ES-I3 (cell line): ENCODE results near the gene STAC2.

Source experiments
- H3K36me3 ChIP-seq: 2 replicates; pipeline ENCODE4 v1.6.1; 2013; ENCODE audit warnings: mild to moderate bottlenecking, low read length, control low read depth, moderate library complexity; ENCODE audit not compliant: insufficient read depth
- H3K4me1 ChIP-seq: 2 replicates; pipeline ENCODE4 v1.6.1; 2013; ENCODE audit warnings: mild to moderate bottlenecking, control low read depth, low read length; ENCODE audit not compliant: insufficient read depth
- H3K9ac ChIP-seq: 2 replicates; pipeline ENCODE4 v1.6.1; 2013; ENCODE audit warnings: low read depth, mild to moderate bottlenecking, low read length, moderate library complexity
- H3K9me3 ChIP-seq: 2 replicates; pipeline ENCODE4 v1.6.1; 2013; ENCODE audit warnings: mild to moderate bottlenecking, low read length, moderate library complexity; ENCODE audit not compliant: control insufficient read depth, insufficient read depth

The STAC2 gene

DNA sequence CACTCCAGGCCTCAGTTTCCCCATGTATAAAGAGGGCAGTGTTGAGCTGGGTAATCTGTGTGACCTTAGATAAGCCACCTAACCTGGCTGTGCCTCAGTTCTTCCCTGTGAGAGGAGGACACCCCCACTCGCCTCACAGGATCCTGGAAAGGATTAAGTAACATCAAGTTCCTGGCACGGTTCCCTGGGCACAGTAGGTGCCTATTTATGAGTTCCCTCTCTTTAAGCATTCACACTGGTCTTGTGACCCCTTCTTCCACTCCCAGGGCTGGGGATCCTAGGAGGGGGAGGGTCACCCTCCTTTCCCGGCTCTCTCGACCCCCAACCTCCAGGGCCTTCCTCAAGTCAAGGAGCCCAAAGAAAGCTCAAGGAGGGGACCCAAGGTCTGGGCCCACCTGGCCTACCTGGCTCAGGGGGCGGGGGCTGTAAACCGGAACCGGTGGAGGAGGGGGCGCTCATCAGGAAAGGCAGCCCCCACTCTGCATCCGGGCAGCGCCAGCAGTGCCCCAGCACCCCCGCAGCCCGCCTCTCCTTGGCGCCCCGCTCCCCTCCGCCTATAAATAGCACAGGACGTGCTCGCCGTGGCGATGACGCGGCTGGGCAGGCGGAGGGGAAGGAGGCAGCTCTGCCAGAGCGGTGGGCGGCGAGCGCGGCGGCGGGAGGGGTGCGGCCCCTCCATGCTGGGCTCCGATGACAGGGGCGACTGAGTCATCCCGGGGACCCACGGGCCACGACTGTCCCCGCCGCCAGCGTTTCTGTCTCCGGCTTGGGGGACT lies 16.2 kb downstream of the STAC2 start:
- no peaks in the 10 kb centered on the region for H3K36me3 ChIP-seq
- H3K9me3 ChIP-seq = no peaks in the 10 kb centered on the region
- H3K9ac ChIP-seq = peak overlapping the region; percentile 37
- H3K4me1 ChIP-seq = peaks cover 23% of the 10 kb centered on the region

DNA sequence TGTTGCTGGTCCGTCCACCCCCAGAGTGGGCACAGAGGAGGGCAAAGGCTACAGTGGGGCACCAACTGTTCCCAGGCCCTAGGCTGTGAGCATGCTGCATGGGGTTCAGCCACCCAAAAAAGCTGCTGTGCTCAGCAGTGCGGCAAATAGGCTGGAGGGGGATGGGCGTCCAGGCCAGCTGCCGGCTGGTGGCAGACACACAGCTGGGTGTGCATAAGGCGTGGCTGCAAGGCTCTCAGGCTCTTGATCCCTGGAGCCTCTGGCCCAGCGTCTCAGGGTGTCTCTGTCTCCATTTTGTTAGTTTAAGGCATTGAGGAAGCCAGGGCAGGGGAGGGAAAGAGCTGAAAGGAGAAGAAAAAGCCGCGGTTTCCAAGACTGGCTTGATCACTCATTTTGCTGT lies 16.9 kb downstream of the STAC2 start:
- no peak overlapping the region for H3K9ac ChIP-seq
- peaks cover 3% of the 10 kb centered on the region; the same call in 1 of the 2 replicates for H3K36me3 ChIP-seq
- peaks cover 21% of the 10 kb centered on the region for H3K4me1 ChIP-seq
- no peaks in the 10 kb centered on the region for H3K9me3 ChIP-seq

DNA sequence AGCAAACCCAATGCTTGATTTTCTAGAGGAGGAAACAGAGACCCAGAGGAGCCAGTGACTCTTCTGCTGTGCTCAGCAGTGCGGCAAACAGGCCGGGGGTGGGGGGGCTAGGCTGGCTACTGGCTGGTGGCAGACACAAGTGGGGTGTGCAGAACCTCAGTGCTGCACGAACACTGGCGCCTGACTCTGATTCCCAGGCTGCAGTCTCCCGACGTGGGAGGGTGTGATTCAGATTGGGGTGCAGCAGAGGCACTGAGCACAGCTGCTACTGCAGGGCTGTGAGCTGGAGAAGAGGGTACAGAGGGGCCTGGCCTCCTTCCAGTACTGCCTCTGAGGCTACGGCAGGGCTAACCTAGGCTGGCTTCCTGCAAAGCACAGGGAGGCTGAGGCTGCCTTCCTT lies 17.6 kb downstream of the STAC2 start:
- Histone ChIP-seq H3K9ac (no peak overlapping the region), H3K4me1 (peaks cover 21% of the 10 kb centered on the region)

DNA sequence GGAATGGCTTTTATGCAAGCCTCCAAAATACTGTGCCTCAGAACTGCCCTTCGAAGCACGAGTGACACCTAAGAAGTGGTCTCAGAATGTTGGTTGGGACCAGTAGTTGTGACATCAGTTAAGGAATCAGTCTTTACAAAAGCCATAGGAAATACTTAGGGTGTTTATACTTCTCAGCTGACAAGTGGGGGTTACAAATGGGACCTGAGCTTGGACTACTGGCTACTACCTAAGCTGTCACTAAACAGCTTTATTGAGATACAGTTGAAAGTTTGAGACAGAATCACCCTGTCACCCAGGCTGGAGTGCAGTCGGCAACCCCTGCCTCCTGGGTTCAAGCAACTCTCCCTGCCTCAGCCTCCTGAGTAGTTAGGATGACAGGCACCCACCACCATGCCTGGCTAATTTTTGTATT lies 20.6 kb downstream of the STAC2 start:
- Histone ChIP-seq H3K4me1 (peaks cover 14% of the 10 kb centered on the region), H3K36me3 (peaks cover 24% of the 10 kb centered on the region)

More for the DNA sequence above, 17.6 kb downstream of the STAC2 start:
- Histone ChIP-seq H3K9me3 (no peaks in the 10 kb centered on the region), H3K36me3 (peaks cover 5% of the 10 kb centered on the region)

DNA sequence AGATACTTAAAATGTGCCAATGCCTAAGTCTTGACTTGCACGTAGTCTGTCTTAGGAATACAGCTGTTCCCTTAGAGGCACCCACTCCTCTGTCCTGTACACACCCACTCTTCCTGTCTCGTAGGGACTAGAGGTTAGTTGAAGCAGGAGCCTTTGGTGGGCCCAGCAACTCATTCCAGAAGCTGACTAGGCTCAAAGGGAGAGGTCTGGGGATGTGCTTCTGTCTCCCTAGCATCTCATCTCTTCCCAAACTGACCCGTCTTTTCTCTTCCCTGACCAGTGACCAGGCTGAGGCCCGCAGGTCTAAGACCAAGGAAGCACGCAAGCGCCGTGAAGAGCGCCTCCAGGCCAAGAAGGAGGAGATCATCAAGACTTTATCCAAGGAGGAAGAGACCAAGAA lies 21.5 kb downstream of the STAC2 start:
- Histone ChIP-seq H3K9me3 (no peaks in the 10 kb centered on the region), H3K4me1 (peaks cover 12% of the 10 kb centered on the region), H3K9ac (no peak overlapping the region), H3K36me3 (peaks cover 24% of the 10 kb centered on the region)

More for the DNA sequence above, 20.6 kb downstream of the STAC2 start:
- Histone ChIP-seq H3K9ac (no peak overlapping the region), H3K9me3 (no peaks in the 10 kb centered on the region)

DNA sequence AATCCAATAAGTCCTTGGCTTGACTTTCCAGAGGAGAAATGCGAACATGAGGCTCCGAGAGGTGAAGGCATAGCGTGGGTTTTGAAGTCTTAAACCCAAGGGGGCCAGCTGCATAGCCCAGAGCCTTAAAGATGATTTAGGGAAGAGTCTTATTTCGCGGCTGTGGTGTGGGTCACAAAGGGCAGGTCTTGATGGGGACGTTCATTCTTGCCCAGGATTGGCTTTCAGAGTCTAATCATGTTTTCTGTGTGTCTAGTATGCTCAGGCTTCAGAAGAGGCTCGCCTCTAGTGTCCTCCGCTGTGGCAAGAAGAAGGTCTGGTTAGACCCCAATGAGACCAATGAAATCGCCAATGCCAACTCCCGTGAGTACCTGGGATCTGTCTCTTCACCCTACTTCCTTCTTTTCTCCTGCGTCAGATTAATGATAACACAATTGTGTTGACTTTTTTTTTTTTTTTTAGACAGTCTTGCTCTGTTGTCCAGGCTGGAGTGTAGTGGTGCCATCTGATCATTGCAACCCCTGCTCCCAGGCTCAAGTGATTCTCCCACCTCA lies 24.7 kb downstream of the STAC2 start:
- Histone ChIP-seq H3K9ac (peak overlapping the region; percentile 80), H3K36me3 (peaks cover 24% of the 10 kb centered on the region), H3K9me3 (no peaks in the 10 kb centered on the region), H3K4me1 (peaks cover 8% of the 10 kb centered on the region; the same call in 1 of the 2 replicates)

DNA sequence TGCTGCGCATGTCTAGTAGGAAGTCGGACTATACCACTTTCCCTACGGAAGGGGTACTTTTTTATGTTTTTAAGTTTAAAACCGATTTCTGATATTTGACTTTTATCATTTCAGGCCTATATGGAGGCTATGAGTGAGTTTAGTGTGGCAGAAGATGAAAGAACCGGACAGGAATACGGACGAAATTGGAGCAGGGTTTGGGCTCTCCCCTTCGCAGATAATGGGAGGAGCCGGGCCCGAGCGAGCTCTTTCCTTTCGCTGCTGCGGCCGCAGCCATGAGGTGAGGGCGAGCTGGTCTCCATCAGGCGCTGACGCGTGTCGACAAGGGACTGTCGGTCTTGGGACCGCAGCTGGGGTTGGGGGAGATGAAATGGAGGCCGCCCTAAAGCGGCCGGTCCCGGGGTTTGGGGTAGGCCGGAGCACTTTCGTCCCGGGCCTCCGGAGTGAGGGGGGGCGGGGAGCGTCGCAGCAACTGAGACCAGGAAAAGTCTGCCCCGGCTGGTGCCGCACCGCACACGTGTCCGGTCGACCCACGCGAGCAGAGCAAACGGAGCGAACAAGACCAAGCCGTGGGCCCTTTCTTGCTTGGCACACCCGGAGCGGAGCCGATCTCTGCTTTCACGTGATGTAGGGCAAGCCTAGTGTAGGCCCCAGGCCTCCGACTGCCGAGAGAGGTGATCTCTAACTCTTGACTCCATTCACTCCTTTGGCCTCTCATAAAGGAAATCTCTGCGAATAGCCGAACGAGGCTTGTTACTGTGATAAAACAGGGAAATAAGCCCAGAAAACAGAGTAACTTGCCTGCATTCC lies 25.5 kb downstream of the STAC2 start, which contains the start of gene RPL19:
Gene RPL19, plus strand, starts transcription at position 214 of the 810 bp plus-strand sequence. Its CDS starts 62 bp downstream, at position 276.
- peak within 1 kb of the TSS; percentile 80 for H3K9ac ChIP-seq
- H3K9me3 ChIP-seq = no peaks in the 10 kb centered on the region
- H3K4me1 ChIP-seq = peaks cover 16% of the 10 kb centered on the region
- H3K36me3 ChIP-seq = peaks cover 24% of the 10 kb centered on the region

DNA sequence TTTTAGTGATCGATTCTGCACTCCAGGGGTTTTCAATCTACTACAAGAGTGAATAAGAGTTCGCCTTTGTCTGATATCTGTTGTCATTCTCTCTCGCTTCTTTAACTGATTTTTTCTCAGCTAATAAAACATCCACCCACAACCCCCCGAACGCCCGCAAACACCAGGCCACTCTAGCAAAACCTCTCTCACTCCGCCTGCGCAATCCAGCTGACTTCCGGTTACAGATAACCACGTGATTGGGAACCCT lies 26.0 kb downstream of the STAC2 start:
- Histone ChIP-seq H3K36me3 (peaks cover 24% of the 10 kb centered on the region), H3K9ac (peak overlapping the region; percentile 80), H3K9me3 (no peaks in the 10 kb centered on the region), H3K4me1 (peaks cover 18% of the 10 kb centered on the region)

DNA sequence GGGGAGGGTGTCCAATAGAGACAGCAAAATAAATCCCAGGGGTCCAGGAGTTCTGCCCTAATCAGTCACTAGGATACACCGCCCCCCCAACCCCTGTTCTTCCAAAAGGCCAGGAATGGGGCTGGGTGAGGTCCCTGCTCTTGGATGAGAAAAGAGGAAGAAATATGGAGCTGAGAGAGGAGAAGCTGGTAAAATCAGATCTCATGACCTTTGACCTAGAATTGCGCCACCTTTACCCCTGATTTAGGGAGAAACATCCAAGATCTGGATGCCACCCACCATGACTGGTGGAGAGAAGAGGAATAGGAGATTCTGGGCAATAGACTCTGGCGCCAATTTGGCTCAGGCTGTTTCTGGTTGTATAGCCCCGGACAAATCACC lies 27.6 kb downstream of the STAC2 start:
- Histone ChIP-seq H3K9me3 (no peaks in the 10 kb centered on the region), H3K4me1 (peaks cover 18% of the 10 kb centered on the region), H3K36me3 (peaks cover 18% of the 10 kb centered on the region), H3K9ac (peak overlapping the region; percentile 90; the same call in 1 of the 2 replicates)

DNA sequence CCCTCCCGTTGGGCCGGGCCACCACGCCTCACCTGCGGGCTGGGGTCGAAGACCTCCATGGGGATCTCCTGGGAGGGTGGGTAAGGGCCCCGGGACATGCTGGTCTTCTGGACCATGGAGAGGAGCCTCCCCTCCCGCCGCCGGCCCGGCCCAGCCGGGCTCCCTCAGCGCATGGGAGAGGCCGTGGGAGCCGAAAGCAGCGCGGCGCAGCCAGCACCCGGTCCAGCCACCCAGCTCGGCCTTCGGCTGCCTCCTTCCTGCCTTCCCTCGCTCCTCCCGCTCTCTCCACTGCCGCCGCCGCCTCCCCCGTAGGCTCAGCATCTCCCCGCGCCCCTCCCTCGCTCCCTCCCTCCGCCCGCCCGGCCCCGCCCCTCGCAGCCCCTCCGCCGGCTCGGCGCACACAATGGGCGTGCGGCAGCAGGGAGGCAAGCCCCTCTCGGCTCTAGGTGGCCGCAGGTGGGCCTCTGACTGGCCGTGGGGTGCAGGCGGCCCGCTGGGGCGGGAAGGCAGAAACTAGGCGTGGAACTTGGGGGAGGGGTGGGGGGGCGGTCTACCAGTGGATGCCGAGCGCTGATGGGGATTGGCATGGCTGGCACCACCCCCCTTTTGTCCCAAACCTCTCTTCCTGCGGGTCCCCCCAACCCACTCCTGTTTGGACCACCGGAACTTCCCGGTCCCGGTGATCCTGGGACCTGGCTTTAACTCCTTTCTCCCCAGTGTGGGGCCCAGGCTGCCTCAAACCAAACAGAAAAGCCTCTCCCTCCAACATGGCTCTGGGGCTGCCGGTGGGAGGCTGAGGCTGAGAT lies 28.2 kb downstream of the STAC2 start, which contains the start of gene CACNB1:
Gene CACNB1, minus strand, starts transcription at position 290 of the 806 bp plus-strand sequence. Its CDS starts 174 bp downstream, at position 116.
- Histone ChIP-seq H3K9me3 (no peaks in the 10 kb centered on the region), H3K9ac (peak within 1 kb of the TSS; percentile 90), H3K36me3 (peaks cover 16% of the 10 kb centered on the region), H3K4me1 (peaks cover 18% of the 10 kb centered on the region)

DNA sequence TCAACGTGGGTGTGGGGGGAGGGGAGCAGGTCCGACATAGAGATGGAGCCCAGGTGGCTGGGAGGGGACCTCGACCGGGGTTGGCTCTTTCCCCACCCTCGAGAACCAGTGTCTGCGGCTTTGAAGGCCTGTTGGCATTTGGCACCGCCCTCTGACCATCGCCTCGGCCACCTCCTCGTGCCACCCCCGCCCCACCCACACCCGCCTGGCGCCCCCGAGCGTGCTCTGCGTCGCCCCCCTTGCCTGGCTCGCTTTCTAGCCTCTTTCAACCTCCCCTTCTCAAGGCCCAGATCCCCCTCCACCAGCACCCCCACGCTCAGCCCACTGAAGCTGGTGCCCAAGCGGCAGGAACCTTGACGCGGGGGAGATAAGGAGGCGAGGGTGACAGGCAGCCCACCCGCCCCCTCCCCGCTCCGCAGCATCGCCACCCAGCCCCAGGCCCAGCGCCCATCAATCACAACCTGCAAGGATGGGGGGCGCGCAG lies 28.9 kb downstream of the STAC2 start:
- H3K36me3 ChIP-seq = peaks cover 10% of the 10 kb centered on the region
- H3K9ac ChIP-seq = peak overlapping the region; percentile 90; the same call in 1 of the 2 replicates
- no peaks in the 10 kb centered on the region for H3K9me3 ChIP-seq
- peaks cover 18% of the 10 kb centered on the region for H3K4me1 ChIP-seq

DNA sequence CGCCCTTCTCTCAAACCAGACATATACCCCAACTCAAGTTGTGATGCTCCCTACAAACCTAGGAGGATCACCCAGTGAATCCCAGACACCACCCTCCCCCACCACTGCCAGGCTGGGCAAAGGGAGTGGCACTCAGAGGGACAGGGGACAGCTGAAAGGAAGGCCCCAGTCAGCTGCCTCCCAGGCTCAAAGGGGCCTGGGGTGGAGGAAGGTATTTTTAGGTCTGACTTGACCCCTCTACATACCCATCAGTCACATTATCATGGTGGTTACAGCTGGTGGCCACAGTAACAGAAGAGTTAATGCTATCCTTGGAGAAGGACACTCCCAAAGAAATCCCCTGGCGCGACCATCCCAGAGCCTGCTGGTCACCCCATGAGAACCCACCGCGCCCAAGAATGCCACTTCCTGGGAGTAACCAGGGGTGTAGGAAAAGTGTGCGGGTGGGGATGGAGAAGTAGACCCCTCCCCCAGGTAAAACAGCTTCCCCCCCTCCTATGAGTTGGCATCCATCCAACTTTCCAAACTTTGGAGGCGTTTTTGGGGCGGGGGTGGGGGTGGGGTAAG lies 29.4 kb downstream of the STAC2 start:
- Histone ChIP-seq H3K36me3 (peaks cover 9% of the 10 kb centered on the region; the same call in 1 of the 2 replicates), H3K9me3 (no peaks in the 10 kb centered on the region), H3K9ac (peak overlapping the region; percentile 90), H3K4me1 (peaks cover 18% of the 10 kb centered on the region)

DNA sequence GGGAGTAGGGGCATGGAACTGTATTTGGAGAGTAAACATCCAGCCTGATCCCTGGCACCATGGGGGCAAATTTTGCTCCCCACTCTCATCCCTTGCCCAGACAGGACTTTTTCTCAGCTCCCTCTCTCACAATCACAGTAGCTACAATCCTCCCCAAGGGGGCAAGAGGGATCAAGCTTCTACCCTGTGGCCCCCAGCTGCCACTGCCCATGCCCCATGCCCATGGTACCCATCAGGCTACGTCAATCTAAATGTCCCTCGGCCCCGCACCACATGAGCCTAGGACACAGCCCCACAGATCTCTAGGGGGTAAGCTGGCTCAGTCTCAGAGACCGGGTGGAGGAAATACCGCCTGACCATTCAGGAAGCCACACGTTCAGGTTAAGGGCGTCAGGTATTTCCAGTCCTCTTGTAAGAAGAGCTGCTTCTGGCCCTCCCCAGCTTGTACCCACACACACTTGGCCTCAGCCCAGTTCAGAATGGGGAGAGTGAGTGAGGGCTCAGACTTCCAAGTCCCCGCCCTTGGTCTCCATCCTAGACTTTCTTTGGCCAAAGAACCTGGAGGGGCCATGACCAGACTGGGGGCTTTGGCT lies 30.1 kb downstream of the STAC2 start:
- H3K36me3 ChIP-seq = peaks cover 2% of the 10 kb centered on the region; the same call in 1 of the 2 replicates
- H3K9me3 ChIP-seq = no peaks in the 10 kb centered on the region
- H3K9ac ChIP-seq = peak overlapping the region; percentile 90; the same call in 1 of the 2 replicates
- peaks cover 14% of the 10 kb centered on the region for H3K4me1 ChIP-seq
